H9 (cell line): ENCODE results near the gene PABPN1. TPM values are rescaled to one million over a fixed set of nuclear protein-coding genes. Genes with fewer than 3 reads are reported as not detected.
A peak's percentile ranks its signal among the peaks of the same experiment; 100 is the strongest.

Experiments
- DNase-seq: peaks from one replicate; pipeline ENCODE4 v3.0.0-alpha.2; 2017
- H2AFZ ChIP-seq: one replicate; pipeline ENCODE4 v1.6.1; 2013; ENCODE audit warnings: mild to moderate bottlenecking, low read length, control low read depth, moderate library complexity
- H2AK5ac ChIP-seq: 2 replicates; pipeline ENCODE4 v1.6.1; 2013; ENCODE audit warnings: low read length, control low read depth, mixed read lengths; ENCODE audit not compliant: insufficient read length
- H2BK120ac ChIP-seq: one replicate; pipeline ENCODE4 v1.6.1; 2013; ENCODE audit warnings: low read depth, mild to moderate bottlenecking, low read length, control low read depth, inconsistent platforms; ENCODE audit not compliant: poor library complexity, severe bottlenecking
- H2BK12ac ChIP-seq: 2 replicates; pipeline ENCODE4 v1.6.1; 2013; ENCODE audit warnings: low read length, control low read depth, mixed read lengths, low read depth; ENCODE audit not compliant: insufficient read length
- H2BK15ac ChIP-seq: 2 replicates; pipeline ENCODE4 v1.6.1; 2013; ENCODE audit warnings: low read depth, low read length, control low read depth
- H2BK20ac ChIP-seq: one replicate; pipeline ENCODE4 v1.6.1; 2013; ENCODE audit warnings: low read depth, mild to moderate bottlenecking, low read length, control low read depth, inconsistent platforms; ENCODE audit not compliant: poor library complexity, severe bottlenecking
- H2BK5ac ChIP-seq: 2 replicates; pipeline ENCODE4 v1.6.1; 2013; ENCODE audit warnings: low read length, control low read depth, mixed read lengths; ENCODE audit not compliant: insufficient read length
- H3K14ac ChIP-seq: 2 replicates; pipeline ENCODE4 v1.6.1; 2013; ENCODE audit warnings: low read length, control low read depth; ENCODE audit not compliant: insufficient read depth
- H3K18ac ChIP-seq: 2 replicates; pipeline ENCODE4 v1.6.1; 2013; ENCODE audit warnings: low read depth, mild to moderate bottlenecking, mixed read lengths, low read length, control low read depth; ENCODE audit not compliant: insufficient read length
- H3K23ac ChIP-seq: 2 replicates; pipeline ENCODE4 v1.6.1; 2013; ENCODE audit warnings: low read length, control low read depth, mixed read lengths, low read depth; ENCODE audit not compliant: insufficient read length
- H3K23me2 ChIP-seq: 2 replicates; pipeline ENCODE4 v1.6.1; 2013; ENCODE audit warnings: low read depth, mild to moderate bottlenecking, mixed read lengths, low read length, control low read depth; ENCODE audit not compliant: insufficient read length, poor library complexity, severe bottlenecking
- H3K27ac ChIP-seq: 2 replicates; pipeline ENCODE4 v1.5.1; 2013; ENCODE audit warnings: low read length, control low read depth, mixed read lengths, low read depth; ENCODE audit not compliant: insufficient read length
- H3K27me3 ChIP-seq: 2 replicates; pipeline ENCODE4 v1.6.1; 2013; ENCODE audit warnings: low read length, control low read depth, inconsistent platforms; ENCODE audit not compliant: insufficient read depth
- H3K4ac ChIP-seq: 2 replicates; pipeline ENCODE4 v1.6.1; 2013; ENCODE audit warnings: low read depth, mild to moderate bottlenecking, control low read depth, inconsistent platforms, low read length, moderate library complexity
- H3K4me1 ChIP-seq: 2 replicates; pipeline ENCODE4 v1.6.1; 2013; ENCODE audit warnings: low read length, control low read depth, inconsistent platforms; ENCODE audit not compliant: insufficient read depth
- H3K4me2 ChIP-seq: 2 replicates; pipeline ENCODE4 v1.6.1; 2013; ENCODE audit warnings: low read length, control low read depth, mixed read lengths; ENCODE audit not compliant: insufficient read length, insufficient read depth
- H3K56ac ChIP-seq: 2 replicates; pipeline ENCODE4 v1.6.1; 2013; ENCODE audit warnings: low read depth, mild to moderate bottlenecking, mixed read lengths, low read length, control low read depth; ENCODE audit not compliant: insufficient read length
- H3K79me1 ChIP-seq: 2 replicates; pipeline ENCODE4 v1.6.1; 2013; ENCODE audit warnings: low read depth, mild to moderate bottlenecking, moderate library complexity, low read length, control low read depth, inconsistent platforms; ENCODE audit not compliant: insufficient read depth, poor library complexity, severe bottlenecking
- H3K79me2 ChIP-seq: 2 replicates; pipeline ENCODE4 v1.6.1; 2013; ENCODE audit warnings: low read length, control low read depth, inconsistent platforms; ENCODE audit not compliant: insufficient read depth
- H3K9ac ChIP-seq: 2 replicates; pipeline ENCODE4 v1.6.1; 2013; ENCODE audit warnings: low read length, control low read depth, mixed read lengths; ENCODE audit not compliant: insufficient read length; ENCODE audit errors: extremely low read depth
- H3K9me3 ChIP-seq: one replicate; pipeline ENCODE4 v1.6.1; 2013; ENCODE audit warnings: low read depth, low read length, inconsistent platforms; ENCODE audit not compliant: control insufficient read depth
- H3T11ph ChIP-seq: one replicate; pipeline ENCODE4 v1.6.1; 2013; ENCODE audit warnings: mild to moderate bottlenecking, low read length, control low read depth, inconsistent platforms
- H4K20me1 ChIP-seq: one replicate; pipeline ENCODE4 v1.6.1; 2013; ENCODE audit not compliant: control insufficient read depth, insufficient read length, insufficient read depth
- H4K5ac ChIP-seq: 2 replicates; pipeline ENCODE4 v1.6.1; 2013; ENCODE audit warnings: low read depth, mild to moderate bottlenecking, mixed read lengths, low read length, control low read depth; ENCODE audit not compliant: insufficient read length
- H4K8ac ChIP-seq: replicated peaks from 2 replicates; pipeline ENCODE4 v1.6.1; 2013; ENCODE audit warnings: low read length, control low read depth, mixed read lengths, low read depth; ENCODE audit not compliant: insufficient read length
- H4K91ac ChIP-seq: 2 replicates; pipeline ENCODE4 v1.6.1; 2013; ENCODE audit warnings: low read depth, mild to moderate bottlenecking, moderate library complexity, mixed read lengths, low read length, control low read depth; ENCODE audit not compliant: insufficient read length
- H3K27ac Mint-ChIP-seq, 3 experiments: 2 replicates in 2 of 3; 3 replicates in 1 of 3; pipeline ENCODE4 v1.8.0; 2020 to 2021; ENCODE audit warnings: mixed read lengths in 3 of 3, mild to moderate bottlenecking in 1 of 3, moderate library complexity in 1 of 3
- H3K27me3 Mint-ChIP-seq: 2 replicates; pipeline ENCODE4 v1.8.0; 2021; ENCODE audit warnings: low read depth, mild to moderate bottlenecking, moderate library complexity, mixed read lengths
- H3K36me3 Mint-ChIP-seq, 3 experiments: 2 replicates in 2 of 3; 3 replicates in 1 of 3; pipeline ENCODE4 v1.8.0; 2020 to 2021; ENCODE audit warnings: low read depth in 3 of 3, mixed read lengths in 3 of 3; ENCODE audit not compliant: insufficient read depth in 1 of 3
- H3K4me1 Mint-ChIP-seq, 2 experiments: 2 replicates each; pipeline ENCODE4 v1.8.0; 2020; ENCODE audit warnings: mixed read lengths in 2 of 2
- H3K4me3 Mint-ChIP-seq, 2 experiments: 2 replicates in 1 of 2; 3 replicates in 1 of 2; pipeline ENCODE4 v1.8.0; 2020 to 2021; ENCODE audit warnings: mild to moderate bottlenecking in 2 of 2, mixed read lengths in 2 of 2, moderate library complexity in 1 of 2
- H3K9me3 Mint-ChIP-seq, 2 experiments: 2 replicates in 1 of 2; 3 replicates in 1 of 2; pipeline ENCODE4 v1.8.0; 2020; ENCODE audit warnings: mild to moderate bottlenecking in 2 of 2, mixed read lengths in 2 of 2, moderate library complexity in 1 of 2
- WGBS: extraction: QIAGEN DNeasy Blood & Tissue Kit; methylation state at CpG from one replicate; pipeline ENCODE4 v1.1.7; 2013; ENCODE audit warnings: missing lambda C conversion rate, low lambda C conversion rate, mixed read lengths; ENCODE audit not compliant: insufficient read length; ENCODE audit errors: extremely low coverage; 5-methylcytosine and 5-hydroxymethylcytosine counted together
- total RNA-seq: library from RNA; stranded (reverse); gene quantifications from 2 replicates; pipeline ENCODE4 v1.2.1, GENCODE V29; 2021
- TF ChIP-seq, protein P1 (sequence below): fragments of 200-600 bp; sonication (generic); conservative IDR thresholded peaks from 3 replicates; pipeline ENCODE4 v1.8.0; 2021; ENCODE audit warnings: antibody characterized with exemption, mild to moderate bottlenecking

The PABPN1 gene
- total RNA-seq, 1 experiment from 2014 or later = 333 TPM

DNA sequence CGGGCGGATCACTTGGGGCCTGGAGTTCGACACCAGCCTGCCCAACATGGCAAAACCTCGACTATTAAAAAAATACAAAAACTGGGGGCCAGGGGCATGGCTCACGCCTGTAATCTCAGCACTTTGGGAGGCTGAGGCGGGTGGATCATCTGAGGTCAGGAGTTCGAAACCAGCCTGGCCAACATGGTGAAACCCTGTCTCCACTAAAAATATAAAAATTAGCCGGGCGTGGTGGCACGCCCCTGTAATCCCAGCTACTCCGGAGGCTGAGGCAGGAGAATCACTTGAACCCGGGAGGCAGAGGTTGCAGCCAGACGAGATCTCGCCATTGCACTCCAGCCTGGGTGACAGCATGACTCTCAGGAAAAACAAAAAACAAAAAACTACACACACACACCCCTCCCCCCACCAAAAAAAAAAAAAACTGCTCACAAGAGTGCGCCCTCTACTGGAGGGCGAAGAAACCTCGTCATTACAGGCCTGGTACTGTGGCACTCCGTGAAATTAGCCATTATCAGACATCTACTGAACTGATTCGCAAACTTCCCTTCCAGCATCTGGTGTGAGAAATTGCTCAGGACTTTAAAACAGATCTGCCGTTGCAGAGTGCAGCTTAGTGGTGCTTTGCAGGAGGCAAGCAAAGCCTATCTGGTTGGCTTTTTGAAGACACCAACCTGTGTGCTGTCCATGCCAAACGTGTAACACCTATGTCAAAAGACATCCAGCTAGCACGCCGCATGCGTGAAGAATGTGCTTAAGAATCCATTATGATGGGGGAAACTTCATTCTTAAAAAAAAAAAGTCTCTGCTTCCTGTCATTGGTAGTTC lies 26.3 kb upstream of the PABPN1 start:
- Histone ChIP-seq H3T11ph (no peak overlapping the region), H3K56ac (no peak overlapping the region), H3K14ac (no peak overlapping the region), H4K8ac (no peak overlapping the region), H3K4ac (no peak overlapping the region), H3K18ac (no peak overlapping the region), H4K20me1 (no peaks in the 10 kb centered on the region), H2BK12ac (no peak overlapping the region), H2AFZ (no peak overlapping the region), H3K79me2 (no peaks in the 10 kb centered on the region), H4K5ac (no peak overlapping the region), H3K23me2 (no peaks in the 10 kb centered on the region), H3K9me3 (no peaks in the 10 kb centered on the region), H3K79me1 (no peaks in the 10 kb centered on the region), H2AK5ac (no peak overlapping the region), H3K4me2 (no peak overlapping the region), H3K4me1 (no peaks in the 10 kb centered on the region), H3K27me3 (peaks cover 56% of the 10 kb centered on the region), H3K9ac (no peak overlapping the region), H2BK20ac (no peak overlapping the region), H4K91ac (no peak overlapping the region), H2BK120ac (no peak overlapping the region), H3K23ac (no peak overlapping the region), H3K27ac (no peak overlapping the region), H2BK15ac (no peak overlapping the region), H2BK5ac (no peak overlapping the region)
- Mint-ChIP-seq H3K27ac (no peak overlapping the region), H3K4me1 (peaks cover 15 to 21% of the 10 kb centered on the region in 2 experiments), H3K9me3 (peaks cover 0 to 5% of the 10 kb centered on the region in 2 experiments; a peak in 1 of 5 replicates), H3K27me3 (peaks cover 99% of the 10 kb centered on the region), H3K36me3 (peaks cover 0 to 10% (median 0%) of the 10 kb centered on the region in 3 experiments; a peak in 1 of 7 replicates), H3K4me3 (peak overlapping the region in 1 of 2 experiments; percentile 63; a peak in 2 of 5 replicates)
- DNase-seq = peak; percentile 43
- TF ChIP-seq, protein P1, sequence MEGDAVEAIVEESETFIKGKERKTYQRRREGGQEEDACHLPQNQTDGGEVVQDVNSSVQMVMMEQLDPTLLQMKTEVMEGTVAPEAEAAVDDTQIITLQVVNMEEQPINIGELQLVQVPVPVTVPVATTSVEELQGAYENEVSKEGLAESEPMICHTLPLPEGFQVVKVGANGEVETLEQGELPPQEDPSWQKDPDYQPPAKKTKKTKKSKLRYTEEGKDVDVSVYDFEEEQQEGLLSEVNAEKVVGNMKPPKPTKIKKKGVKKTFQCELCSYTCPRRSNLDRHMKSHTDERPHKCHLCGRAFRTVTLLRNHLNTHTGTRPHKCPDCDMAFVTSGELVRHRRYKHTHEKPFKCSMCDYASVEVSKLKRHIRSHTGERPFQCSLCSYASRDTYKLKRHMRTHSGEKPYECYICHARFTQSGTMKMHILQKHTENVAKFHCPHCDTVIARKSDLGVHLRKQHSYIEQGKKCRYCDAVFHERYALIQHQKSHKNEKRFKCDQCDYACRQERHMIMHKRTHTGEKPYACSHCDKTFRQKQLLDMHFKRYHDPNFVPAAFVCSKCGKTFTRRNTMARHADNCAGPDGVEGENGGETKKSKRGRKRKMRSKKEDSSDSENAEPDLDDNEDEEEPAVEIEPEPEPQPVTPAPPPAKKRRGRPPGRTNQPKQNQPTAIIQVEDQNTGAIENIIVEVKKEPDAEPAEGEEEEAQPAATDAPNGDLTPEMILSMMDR = peak; percentile 85
- WGBS = no CpG with 5 or more reads among the region's 24 CpGs
